HCT116 (cell line): Measurements from ENCODE around the gene NARS2. TPM values are rescaled to one million over a fixed set of nuclear protein-coding genes. Genes with fewer than 3 reads are reported as not detected.

ENCODE experiments used
- ATAC-seq: fragments of 200-7000 bp; cut with Tn5 transposase; 2 replicates; pipeline ENCODE4 v1.9.1; 2020; ENCODE audit warnings: mild to moderate bottlenecking, moderate library complexity
- BruUV-seq: library from RNA; stranded (reverse); fragments of 400-500 nt; replicated peaks from 2 replicates; lab custom pipeline; 2021; lab: Mats Ljungman, UMichigan
- CTCF ChIA-PET: fragments of 300-600 bp; sonication (Branson Sonifier 250); formaldehyde crosslinking; loops from one replicate; lab custom pipeline; 2021; ENCODE audit warnings: antibody characterized with exemption; lab: Charles Lee
- POLR2A ChIA-PET: fragments of 300-600, 350-600 bp; sonication (Branson Sonifier 250); formaldehyde crosslinking; loops from one replicate; lab custom pipeline; 2021; ENCODE audit warnings: antibody characterized with exemption; lab: Charles Lee
- RAD21 ChIA-PET, 2 experiments: fragments of 300-600 bp; sonication (Branson Sonifier 250); formaldehyde crosslinking; loops; one replicate each; lab custom pipeline; 2023; ENCODE audit warnings: low total read pairs in 2 of 2; ENCODE audit not compliant: uncharacterized antibody in 2 of 2, unreplicated experiment in 2 of 2, low non-redundant PET in 1 of 2; lab: Charles Lee
- DNase-seq: peaks from one replicate; pipeline ENCODE4 v3.0.0-alpha.2; 2010; ENCODE audit warnings: low read depth, low spot score
- H2AFZ ChIP-seq: fragments of 200-600 bp; shearing (Covaris generic), sonication (generic); 2 replicates; pipeline ENCODE4 v1.6.1; 2017; ENCODE audit warnings: low read depth, mixed run types, mixed read lengths, antibody characterized with exemption, low read length; ENCODE audit not compliant: poor library complexity, severe bottlenecking
- H3K27ac ChIP-seq: 2 replicates; pipeline ENCODE4 v1.5.1; 2012; ENCODE audit warnings: low read depth, low read length
- H3K27me3 ChIP-seq: fragments of 200-600 bp; sonication (generic); 2 replicates; pipeline ENCODE4 v1.6.1; 2016; ENCODE audit warnings: mixed run types, low read length, mixed read lengths; ENCODE audit not compliant: insufficient read depth
- H3K36me3 ChIP-seq, 2 experiments: fragments of 200-500 bp in 1 of 2; fragments of 200-600 bp in 1 of 2; sonication (Bioruptor generic) in 1 of 2; sonication (generic) in 1 of 2; 2 replicates each; pipeline versions ENCODE4 v1.5.1 to v1.6.1; 2014 to 2016; ENCODE audit warnings: low read length in 2 of 2, inconsistent platforms in 1 of 2, mixed read lengths in 1 of 2, mixed run types in 1 of 2; ENCODE audit not compliant: insufficient read depth in 2 of 2, control insufficient read depth in 1 of 2
- H3K4me1 ChIP-seq, 2 experiments: fragments of 200-600 bp in 1 of 2; sonication (generic) in 1 of 2; 2 replicates each; pipeline versions ENCODE4 v1.5.1 to v1.6.1; 2012 to 2017; ENCODE audit warnings: low read length in 2 of 2, inconsistent platforms in 1 of 2, mild to moderate bottlenecking in 1 of 2, mixed read lengths in 1 of 2, mixed run types in 1 of 2, moderate library complexity in 1 of 2; ENCODE audit not compliant: insufficient read depth in 2 of 2, control insufficient read depth in 1 of 2
- H3K4me2 ChIP-seq: fragments of 200-600 bp; sonication (generic); 2 replicates; pipeline ENCODE4 v1.6.1; 2017; ENCODE audit warnings: mixed run types, low read length, mixed read lengths
- H3K4me3 ChIP-seq, 2 experiments: fragments of 200-600 bp in 1 of 2; sonication (generic) in 1 of 2; replicated peaks in 1 of 2; 2 replicates each; pipeline ENCODE4 v1.5.1; 2011 to 2016; ENCODE audit warnings: low read length in 2 of 2, control low read depth in 1 of 2, low read depth in 1 of 2, mild to moderate bottlenecking in 1 of 2, mixed read lengths in 1 of 2, mixed run types in 1 of 2
- H3K79me2 ChIP-seq: fragments of 200-600 bp; sonication (generic); 2 replicates; pipeline ENCODE4 v1.6.1; 2017; ENCODE audit warnings: mild to moderate bottlenecking, mixed run types, low read length, moderate library complexity, mixed read lengths; ENCODE audit not compliant: insufficient read depth
- H3K9ac ChIP-seq: fragments of 200-600 bp; sonication (generic); 2 replicates; pipeline ENCODE4 v1.6.1; 2016; ENCODE audit warnings: low read length, mixed read lengths
- H3K9me2 ChIP-seq: fragments of 200-600 bp; sonication (generic), shearing (Covaris generic); 2 replicates; pipeline ENCODE4 v1.6.1; 2017; ENCODE audit warnings: mixed run types, mild to moderate bottlenecking, moderate library complexity; ENCODE audit not compliant: insufficient read depth
- H3K9me3 ChIP-seq, 2 experiments: fragments of 200-500 bp in 1 of 2; fragments of 200-600 bp in 1 of 2; sonication (Bioruptor generic) in 1 of 2; sonication (generic) in 1 of 2; 2 replicates each; pipeline ENCODE4 v1.6.1; 2014 to 2017; ENCODE audit warnings: low read length in 2 of 2, mixed read lengths in 2 of 2, inconsistent platforms in 1 of 2, low read depth in 1 of 2, mild to moderate bottlenecking in 1 of 2, mixed run types in 1 of 2, moderate library complexity in 1 of 2; ENCODE audit not compliant: control insufficient read depth in 1 of 2, insufficient read depth in 1 of 2
- H4K20me1 ChIP-seq: fragments of 200-600 bp; sonication (generic), shearing (Covaris generic); 2 replicates; pipeline ENCODE4 v1.6.1; 2017; ENCODE audit warnings: mixed run types, mild to moderate bottlenecking, moderate library complexity; ENCODE audit not compliant: insufficient read depth
- EGR1 ChIP-seq: IDR thresholded peaks from 2 replicates; pipeline ENCODE4 v1.6.1; 2012; ENCODE audit warnings: low read depth
- ELF1 ChIP-seq: IDR thresholded peaks from 2 replicates; pipeline ENCODE4 v1.6.1; 2012; ENCODE audit warnings: low read depth, borderline replicate concordance
- EZH2 ChIP-seq: fragments of 200-600 bp; sonication (generic); IDR thresholded peaks from 2 replicates; pipeline ENCODE4 v1.6.1; 2017; ENCODE audit warnings: antibody characterized with exemption, mixed run types
- EZH2phosphoT487 ChIP-seq: fragments of 200-600 bp; IDR thresholded peaks from 2 replicates; pipeline ENCODE4 v1.6.1; 2018; ENCODE audit warnings: antibody characterized with exemption, borderline replicate concordance
- FOSL1 ChIP-seq: IDR thresholded peaks from 2 replicates; pipeline ENCODE4 v1.6.1; 2012; ENCODE audit warnings: low read depth
- SP1 ChIP-seq: IDR thresholded peaks from 2 replicates; pipeline ENCODE4 v1.6.1; 2012; ENCODE audit warnings: low read depth
- ZFX ChIP-seq: fragments of 450-650 bp; IDR thresholded peaks from 2 replicates; pipeline ENCODE4 v1.6.1; 2017
- intact Hi-C: fragments of 100-400 bp; cut with micrococcal nuclease; formaldehyde crosslinking; loops from 2 replicates; pipeline ENCODE4 v1.10.0; 2022
- total RNA-seq: library from RNA; stranded (reverse); gene quantifications from one replicate; pipeline ENCODE4 v1.2.1, GENCODE V29; 2021; ENCODE audit not compliant: unreplicated experiment
- TF ChIP-seq, protein P1 (sequence below): IDR thresholded peaks from 2 replicates; pipeline ENCODE4 v1.6.1; 2012; ENCODE audit warnings: low read depth

The NARS2 gene
- total RNA-seq, 1 experiment from 2014 or later = 26.0 TPM

GRCh38 chr11:78547931-78548705 is 26.5 kb downstream of the NARS2 start:
- RAD21 ChIA-PET = no interaction called here
- no peak overlapping the region for H3K9ac ChIP-seq
- no peak overlapping the region for H2AFZ ChIP-seq
- peaks cover 12% of the 10 kb centered on the region for H3K79me2 ChIP-seq
- H3K36me3 ChIP-seq = no peaks in the 10 kb centered on the region
- H3K27me3 ChIP-seq = no peaks in the 10 kb centered on the region
- POLR2A ChIA-PET = interaction anchor here (0.6 kb wide), 1 partner anchor 275 kb away, joined by 3 read pairs; no protein-coding TSS in a partner anchor
- no peak overlapping the region for H3K4me3 ChIP-seq
- no peak for TF ChIP-seq EGR1
- no peak for TF ChIP-seq ZFX
- no peak for TF ChIP-seq SP1
- TF ChIP-seq, protein P1, sequence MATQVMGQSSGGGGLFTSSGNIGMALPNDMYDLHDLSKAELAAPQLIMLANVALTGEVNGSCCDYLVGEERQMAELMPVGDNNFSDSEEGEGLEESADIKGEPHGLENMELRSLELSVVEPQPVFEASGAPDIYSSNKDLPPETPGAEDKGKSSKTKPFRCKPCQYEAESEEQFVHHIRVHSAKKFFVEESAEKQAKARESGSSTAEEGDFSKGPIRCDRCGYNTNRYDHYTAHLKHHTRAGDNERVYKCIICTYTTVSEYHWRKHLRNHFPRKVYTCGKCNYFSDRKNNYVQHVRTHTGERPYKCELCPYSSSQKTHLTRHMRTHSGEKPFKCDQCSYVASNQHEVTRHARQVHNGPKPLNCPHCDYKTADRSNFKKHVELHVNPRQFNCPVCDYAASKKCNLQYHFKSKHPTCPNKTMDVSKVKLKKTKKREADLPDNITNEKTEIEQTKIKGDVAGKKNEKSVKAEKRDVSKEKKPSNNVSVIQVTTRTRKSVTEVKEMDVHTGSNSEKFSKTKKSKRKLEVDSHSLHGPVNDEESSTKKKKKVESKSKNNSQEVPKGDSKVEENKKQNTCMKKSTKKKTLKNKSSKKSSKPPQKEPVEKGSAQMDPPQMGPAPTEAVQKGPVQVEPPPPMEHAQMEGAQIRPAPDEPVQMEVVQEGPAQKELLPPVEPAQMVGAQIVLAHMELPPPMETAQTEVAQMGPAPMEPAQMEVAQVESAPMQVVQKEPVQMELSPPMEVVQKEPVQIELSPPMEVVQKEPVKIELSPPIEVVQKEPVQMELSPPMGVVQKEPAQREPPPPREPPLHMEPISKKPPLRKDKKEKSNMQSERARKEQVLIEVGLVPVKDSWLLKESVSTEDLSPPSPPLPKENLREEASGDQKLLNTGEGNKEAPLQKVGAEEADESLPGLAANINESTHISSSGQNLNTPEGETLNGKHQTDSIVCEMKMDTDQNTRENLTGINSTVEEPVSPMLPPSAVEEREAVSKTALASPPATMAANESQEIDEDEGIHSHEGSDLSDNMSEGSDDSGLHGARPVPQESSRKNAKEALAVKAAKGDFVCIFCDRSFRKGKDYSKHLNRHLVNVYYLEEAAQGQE = no peak
- no peak for TF ChIP-seq EZH2phosphoT487
- TF ChIP-seq FOSL1 = no peak
- TF ChIP-seq ELF1 = no peak
- no peak for TF ChIP-seq EZH2
- H3K9me2 ChIP-seq = no peaks in the 10 kb centered on the region
- no peaks in the 10 kb centered on the region for H3K4me1 ChIP-seq
- intact Hi-C loops = no loop called here
- no peaks in the 10 kb centered on the region for H3K9me3 ChIP-seq
- DNase-seq (no peak), ATAC-seq (no peak)
- CTCF ChIA-PET = no interaction called here
- no peaks in the 10 kb centered on the region for H4K20me1 ChIP-seq
- no TSS peak for BruUV-seq
- H3K27ac ChIP-seq = no peak overlapping the region
- no peak overlapping the region for H3K4me2 ChIP-seq
